ENCODE results near the gene AIFM1. TPM values are rescaled to one million over a fixed set of nuclear protein-coding genes. Genes with fewer than 3 reads are reported as not detected.
A peak's percentile ranks its signal among the peaks of the same experiment; 100 is the strongest.

The AIFM1 gene
- total and polyA plus RNA-seq, 2 of the 4 experiments (the other 2 are of a cell fraction): 22.0 to 27.4 TPM

DNA sequence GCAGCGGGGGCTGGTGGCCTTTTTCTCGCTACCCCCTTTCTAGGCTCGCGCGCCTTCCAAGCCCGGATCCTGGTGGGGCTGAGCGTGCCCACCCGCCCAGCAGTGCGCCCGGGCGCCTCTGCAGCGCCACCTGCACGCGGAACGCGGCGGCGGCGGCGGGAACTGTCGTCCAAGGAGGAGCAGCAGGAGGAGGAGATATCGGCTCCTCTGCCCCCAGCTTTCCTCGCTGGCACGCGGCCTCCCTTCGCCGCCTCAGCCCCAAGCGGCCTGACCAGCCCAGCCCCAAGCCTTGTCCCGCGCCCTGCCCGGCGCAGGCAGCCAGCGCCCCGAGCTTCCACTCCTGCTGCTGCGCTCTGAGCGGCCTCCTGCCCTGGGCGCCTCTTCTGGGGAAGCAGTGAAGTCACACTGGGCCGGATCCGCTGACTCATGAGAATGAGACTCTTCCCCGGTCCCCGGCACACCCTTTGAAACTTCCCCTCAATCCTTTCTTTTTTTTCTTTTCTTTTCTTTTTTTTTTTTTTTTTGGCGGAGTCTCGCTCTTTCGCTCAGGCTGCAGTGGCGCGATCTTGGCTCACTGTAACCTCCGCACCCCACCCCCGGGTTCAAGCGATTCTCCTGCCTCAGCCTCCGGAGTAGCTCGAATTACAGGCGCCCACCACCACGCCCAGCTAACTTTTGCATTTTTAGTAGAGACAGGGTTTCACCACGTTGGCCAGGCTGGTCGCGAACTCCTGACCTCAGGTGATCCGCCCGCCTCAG lies 44.7 kb downstream of the AIFM1 start (continued):
- TF ChIP-seq, protein P1, sequence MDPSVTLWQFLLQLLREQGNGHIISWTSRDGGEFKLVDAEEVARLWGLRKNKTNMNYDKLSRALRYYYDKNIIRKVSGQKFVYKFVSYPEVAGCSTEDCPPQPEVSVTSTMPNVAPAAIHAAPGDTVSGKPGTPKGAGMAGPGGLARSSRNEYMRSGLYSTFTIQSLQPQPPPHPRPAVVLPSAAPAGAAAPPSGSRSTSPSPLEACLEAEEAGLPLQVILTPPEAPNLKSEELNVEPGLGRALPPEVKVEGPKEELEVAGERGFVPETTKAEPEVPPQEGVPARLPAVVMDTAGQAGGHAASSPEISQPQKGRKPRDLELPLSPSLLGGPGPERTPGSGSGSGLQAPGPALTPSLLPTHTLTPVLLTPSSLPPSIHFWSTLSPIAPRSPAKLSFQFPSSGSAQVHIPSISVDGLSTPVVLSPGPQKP (IDR thresholded peaks at IDR 0.05; ENCODE audit: borderline replicate concordance, low read depth, low read length): no peak

DNA sequence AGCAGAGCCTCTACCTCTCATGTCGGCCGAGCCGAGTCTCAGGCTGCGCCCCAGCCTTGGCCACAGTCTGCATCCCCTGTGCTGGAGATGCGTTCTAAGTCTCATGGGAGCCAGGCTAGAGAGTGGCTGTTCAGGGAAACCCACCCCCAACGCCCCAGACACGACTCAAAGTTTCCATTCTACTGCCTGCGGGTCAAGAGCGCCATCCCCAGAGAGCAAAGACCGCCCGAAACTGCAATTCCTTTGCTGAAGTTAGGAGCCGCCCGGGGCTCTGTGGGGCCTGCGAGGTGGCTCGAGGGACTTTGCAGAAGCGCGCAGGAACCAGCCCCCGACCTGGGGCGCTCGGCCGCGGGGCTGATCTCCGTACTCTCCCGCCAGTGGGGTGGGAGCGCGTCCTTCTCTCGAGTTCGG lies 45.3 kb downstream of the AIFM1 start:
- BruUV-seq (replicated peaks): no TSS peak
- Histone ChIP-seq H3K18ac (ENCODE audit: low read depth, low read length) (no peak overlapping the region; the same call in 1 of the 2 replicates), H4K20me1 (ENCODE audit: insufficient read depth, low read length) (0 out of 2 replicates have a peak, but pooled peaks cover 4% of the 10 kb centered on the region), H3K79me1 (ENCODE audit: low read depth in 1 of 2, low read length in 2 of 2) (peaks cover 0 to 8% of the 10 kb centered on the region in 2 experiments; a peak in 1 of 4 replicates), H2BK15ac (ENCODE audit: low read depth, low read length) (no peak overlapping the region; the same call in 2 of the 3 replicates), H2BK5ac (ENCODE audit: low read depth, low read length, poor library complexity, severe bottlenecking) (no peak overlapping the region), H3K4me2 (ENCODE audit: low read depth, low read length) (peak overlapping the region; percentile 22; the same call in 1 of the 2 replicates), H3K23ac (ENCODE audit: low read depth, low read length) (no peak overlapping the region), H4K91ac (ENCODE audit: insufficient read depth, low read depth, low read length) (no peak overlapping the region), H3K27ac (ENCODE audit: insufficient read depth, low read length) (no peak overlapping the region; the same call in 1 of the 2 replicates), H4K8ac (ENCODE audit: low read depth in 2 of 2, low read length in 2 of 2) (peak overlapping the region in 1 of 2 experiments; percentile 61; a peak in 1 of 4 replicates), H3K14ac (replicated peaks; ENCODE audit: low read depth, low read length) (no peak overlapping the region), H4K5ac (ENCODE audit: low read depth, low read length) (no peak overlapping the region; the same call in 1 of the 2 replicates), H2AK5ac (ENCODE audit: low read depth, low read length) (peak overlapping the region; percentile 75), H2AK9ac (replicated peaks; ENCODE audit: low read depth, low read length, poor library complexity) (peak overlapping the region; percentile 81), H3K36me3 (ENCODE audit: control insufficient read depth, insufficient read depth, low read length) (no peaks in the 10 kb centered on the region), H3K9me1 (ENCODE audit: insufficient read depth, low read length) (peaks cover 5% of the 10 kb centered on the region; the same call in 1 of the 2 replicates), H3K56ac (ENCODE audit: extremely low read depth, insufficient read depth, low read length) (no peak overlapping the region), H3K9ac (ENCODE audit: low read depth, low read length) (no peak overlapping the region), H3K27me3 (ENCODE audit: control insufficient read depth, insufficient read depth, low read length) (no peaks in the 10 kb centered on the region), H2BK20ac (ENCODE audit: low read depth, low read length) (no peak overlapping the region), H3K4ac (ENCODE audit: low read depth, low read length) (peak overlapping the region; percentile 47; the same call in 1 of the 2 replicates), H3K4me3 (ENCODE audit: insufficient read depth, low read depth, low read length) (peak overlapping the region; percentile 23), H2BK120ac (ENCODE audit: low read depth, low read length) (peak overlapping the region; percentile 57; the same call in 1 of the 2 replicates), H3K4me1 (ENCODE audit: control insufficient read depth, insufficient read depth, low read length) (peaks cover 15% of the 10 kb centered on the region), H2AFZ (replicated peaks; ENCODE audit: low read length, poor library complexity) (peak overlapping the region; percentile 94), H3K9me3 (ENCODE audit: control insufficient read depth, insufficient read depth, low read length) (no peaks in the 10 kb centered on the region)
- DNase-seq (no peak), ATAC-seq (ENCODE audit: low read depth) (no peak)
- intact Hi-C loops (cut with micrococcal nuclease): no loop called here
- in situ Hi-C loops (cut with MboI; ENCODE audit: low sequenced_read_pairs): no loop called here
- ChIA-PET POLR2A (ENCODE audit: unreplicated experiment) (no interaction called here), CTCF (interaction anchor here (0.6 to 2.5 kb wide), 2 partner anchors 41 to 345 kb away, joined by 3 to 7 read pairs; no protein-coding TSS in a partner anchor)
- 40% methylated on average over 7 of the region's 28 CpGs; no CpG with 5 or more reads in 1 of the 2 experiments for WGBS, 2 experiments (ENCODE audit: extremely low coverage in 2 of 2, insufficient read length in 1 of 2)
- dilution Hi-C loops (cut with HindIII; ENCODE audit: low sequenced_read_pairs, unreplicated experiment): no loop called here
- TF ChIP-seq RFX5 (IDR thresholded peaks at IDR 0.05; ENCODE audit: low read depth, low read length): no peak
- TF ChIP-seq NFE2L2 (IDR thresholded peaks at IDR 0.05; ENCODE audit: low read depth, low read length): no peak
- no peak for TF ChIP-seq RAD21 (IDR thresholded peaks at IDR 0.05; ENCODE audit: low read length)
- TF ChIP-seq, protein P2, sequence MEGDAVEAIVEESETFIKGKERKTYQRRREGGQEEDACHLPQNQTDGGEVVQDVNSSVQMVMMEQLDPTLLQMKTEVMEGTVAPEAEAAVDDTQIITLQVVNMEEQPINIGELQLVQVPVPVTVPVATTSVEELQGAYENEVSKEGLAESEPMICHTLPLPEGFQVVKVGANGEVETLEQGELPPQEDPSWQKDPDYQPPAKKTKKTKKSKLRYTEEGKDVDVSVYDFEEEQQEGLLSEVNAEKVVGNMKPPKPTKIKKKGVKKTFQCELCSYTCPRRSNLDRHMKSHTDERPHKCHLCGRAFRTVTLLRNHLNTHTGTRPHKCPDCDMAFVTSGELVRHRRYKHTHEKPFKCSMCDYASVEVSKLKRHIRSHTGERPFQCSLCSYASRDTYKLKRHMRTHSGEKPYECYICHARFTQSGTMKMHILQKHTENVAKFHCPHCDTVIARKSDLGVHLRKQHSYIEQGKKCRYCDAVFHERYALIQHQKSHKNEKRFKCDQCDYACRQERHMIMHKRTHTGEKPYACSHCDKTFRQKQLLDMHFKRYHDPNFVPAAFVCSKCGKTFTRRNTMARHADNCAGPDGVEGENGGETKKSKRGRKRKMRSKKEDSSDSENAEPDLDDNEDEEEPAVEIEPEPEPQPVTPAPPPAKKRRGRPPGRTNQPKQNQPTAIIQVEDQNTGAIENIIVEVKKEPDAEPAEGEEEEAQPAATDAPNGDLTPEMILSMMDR (conservative IDR thresholded peaks at IDR 0.05; ENCODE audit: low read depth, low read length): no peak
- no peak for TF ChIP-seq MAZ (IDR thresholded peaks at IDR 0.05; ENCODE audit: borderline replicate concordance, low read depth, low read length)
- TF ChIP-seq BHLHE40 (IDR thresholded peaks at IDR 0.05; ENCODE audit: low read depth, low read length): no peak
- no peak for TF ChIP-seq RCOR1 (IDR thresholded peaks at IDR 0.05; ENCODE audit: insufficient replicate concordance, low read length)
- TF ChIP-seq, protein P3, sequence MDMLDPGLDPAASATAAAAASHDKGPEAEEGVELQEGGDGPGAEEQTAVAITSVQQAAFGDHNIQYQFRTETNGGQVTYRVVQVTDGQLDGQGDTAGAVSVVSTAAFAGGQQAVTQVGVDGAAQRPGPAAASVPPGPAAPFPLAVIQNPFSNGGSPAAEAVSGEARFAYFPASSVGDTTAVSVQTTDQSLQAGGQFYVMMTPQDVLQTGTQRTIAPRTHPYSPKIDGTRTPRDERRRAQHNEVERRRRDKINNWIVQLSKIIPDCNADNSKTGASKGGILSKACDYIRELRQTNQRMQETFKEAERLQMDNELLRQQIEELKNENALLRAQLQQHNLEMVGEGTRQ (IDR thresholded peaks at IDR 0.05; ENCODE audit: low read depth, low read length): no peak
- no peak for TF ChIP-seq SMC3 (IDR thresholded peaks at IDR 0.05; ENCODE audit: low read depth, low read length)
- TF ChIP-seq FOS (IDR thresholded peaks at IDR 0.05; ENCODE audit: low read depth, low read length): no peak

Data from IMR-90 (cell line).